Activated T-cell treated with anti-CD3 and anti-CD28 coated beads, Interleukin-2, amount 50 U/mL, for 24 hours (primary cell): ENCODE data around the gene KCTD3.

Experiments used
- DNase-seq: peaks from one replicate; pipeline ENCODE4 v3.0.0-alpha.2; 2020
- H3K27ac Mint-ChIP-seq: 2 replicates; pipeline ENCODE4 v1.8.0; 2020; ENCODE audit warnings: mild to moderate bottlenecking, mixed read lengths
- H3K27me3 Mint-ChIP-seq: 2 replicates; pipeline ENCODE4 v1.8.0; 2020; ENCODE audit warnings: mixed read lengths
- H3K36me3 Mint-ChIP-seq: 2 replicates; pipeline ENCODE4 v1.8.0; 2020; ENCODE audit warnings: low read depth, mixed read lengths
- H3K4me1 Mint-ChIP-seq: 2 replicates; pipeline ENCODE4 v1.8.0; 2020; ENCODE audit warnings: low read depth, mixed read lengths
- H3K4me3 Mint-ChIP-seq: 2 replicates; pipeline ENCODE4 v1.8.0; 2020; ENCODE audit warnings: mild to moderate bottlenecking, moderate library complexity, mixed read lengths
- H3K9me3 Mint-ChIP-seq: 2 replicates; pipeline ENCODE4 v1.8.0; 2020; ENCODE audit warnings: mixed read lengths

The KCTD3 gene

GRCh38 chr1:215606564-215607168 lies 39.6 kb downstream of the KCTD3 start:
- no peak overlapping the region for H3K4me3 Mint-ChIP-seq
- no peaks in the 10 kb centered on the region for H3K9me3 Mint-ChIP-seq
- no peak overlapping the region for H3K27ac Mint-ChIP-seq
- H3K27me3 Mint-ChIP-seq, result no peaks in the 10 kb centered on the region
- H3K4me1 Mint-ChIP-seq, result no peaks in the 10 kb centered on the region
- DNase-seq, result no peak
- peaks cover 3% of the 10 kb centered on the region for H3K36me3 Mint-ChIP-seq

- Mint-ChIP-seq H3K4me1 (no peaks in the 10 kb centered on the region), H3K36me3 (peaks cover 5% of the 10 kb centered on the region), H3K27me3 (no peaks in the 10 kb centered on the region), H3K9me3 (no peaks in the 10 kb centered on the region), H3K4me3 (no peak overlapping the region), H3K27ac (no peak overlapping the region)
- no peak for DNase-seq
Measured at GRCh38 chr1:215607412-215607811, 40.3 kb downstream of the KCTD3 start.

- H3K36me3 Mint-ChIP-seq, result peaks cover 14% of the 10 kb centered on the region
- H3K4me3 Mint-ChIP-seq, result no peak overlapping the region
- H3K9me3 Mint-ChIP-seq, result no peaks in the 10 kb centered on the region
- no peaks in the 10 kb centered on the region for H3K4me1 Mint-ChIP-seq
- H3K27ac Mint-ChIP-seq, result no peak overlapping the region
- no peaks in the 10 kb centered on the region for H3K27me3 Mint-ChIP-seq
- no peak for DNase-seq
Measured at GRCh38 chr1:215608646-215609045, 41.5 kb downstream of the KCTD3 start.

- H3K27ac Mint-ChIP-seq, result no peak overlapping the region
- no peaks in the 10 kb centered on the region for H3K4me1 Mint-ChIP-seq
- no peak for DNase-seq
- no peaks in the 10 kb centered on the region for H3K27me3 Mint-ChIP-seq
- peaks cover 11% of the 10 kb centered on the region for H3K36me3 Mint-ChIP-seq
- no peak overlapping the region for H3K4me3 Mint-ChIP-seq
- H3K9me3 Mint-ChIP-seq, result no peaks in the 10 kb centered on the region
Measured at GRCh38 chr1:215612391-215612790, 45.3 kb downstream of the KCTD3 start.

- H3K9me3 Mint-ChIP-seq, result no peaks in the 10 kb centered on the region
- H3K27me3 Mint-ChIP-seq, result no peaks in the 10 kb centered on the region
- H3K4me1 Mint-ChIP-seq, result no peaks in the 10 kb centered on the region
- DNase-seq, result no peak
- no peak overlapping the region for H3K27ac Mint-ChIP-seq
- H3K4me3 Mint-ChIP-seq, result no peak overlapping the region
- peaks cover 9% of the 10 kb centered on the region for H3K36me3 Mint-ChIP-seq
Measured at GRCh38 chr1:215617979-215618378, 50.9 kb downstream of the KCTD3 start.

GRCh38 chr1:215623162-215623561 lies 56.1 kb downstream of the KCTD3 start:
- Mint-ChIP-seq H3K4me3 (no peak overlapping the region), H3K27me3 (no peaks in the 10 kb centered on the region), H3K9me3 (no peaks in the 10 kb centered on the region), H3K27ac (no peak overlapping the region), H3K4me1 (no peaks in the 10 kb centered on the region), H3K36me3 (peaks cover 3% of the 10 kb centered on the region)
- no peak for DNase-seq

- no peaks in the 10 kb centered on the region for H3K9me3 Mint-ChIP-seq
- no peaks in the 10 kb centered on the region for H3K4me1 Mint-ChIP-seq
- no peaks in the 10 kb centered on the region for H3K36me3 Mint-ChIP-seq
- H3K4me3 Mint-ChIP-seq, result no peak overlapping the region
- DNase-seq, result no peak
- no peaks in the 10 kb centered on the region for H3K27me3 Mint-ChIP-seq
- H3K27ac Mint-ChIP-seq, result no peak overlapping the region
Measured at GRCh38 chr1:215625949-215626348, 58.8 kb downstream of the KCTD3 start.

- Mint-ChIP-seq H3K27ac (no peak overlapping the region), H3K27me3 (no peaks in the 10 kb centered on the region), H3K36me3 (no peaks in the 10 kb centered on the region), H3K4me3 (no peak overlapping the region), H3K9me3 (no peaks in the 10 kb centered on the region), H3K4me1 (no peaks in the 10 kb centered on the region)
- DNase-seq, result no peak
Measured at GRCh38 chr1:215631040-215631439, 63.9 kb downstream of the KCTD3 start.

- H3K36me3 Mint-ChIP-seq, result no peaks in the 10 kb centered on the region
- H3K9me3 Mint-ChIP-seq, result no peaks in the 10 kb centered on the region
- no peak overlapping the region for H3K27ac Mint-ChIP-seq
- no peak for DNase-seq
- no peaks in the 10 kb centered on the region for H3K27me3 Mint-ChIP-seq
- H3K4me3 Mint-ChIP-seq, result no peak overlapping the region
- H3K4me1 Mint-ChIP-seq, result no peaks in the 10 kb centered on the region
Measured at GRCh38 chr1:215631489-215631888, 64.4 kb downstream of the KCTD3 start.

GRCh38 chr1:215635827-215636226 lies 68.7 kb downstream of the KCTD3 start:
- Mint-ChIP-seq H3K27ac (no peak overlapping the region), H3K27me3 (peaks cover 2% of the 10 kb centered on the region), H3K4me3 (no peak overlapping the region), H3K36me3 (no peaks in the 10 kb centered on the region), H3K4me1 (no peaks in the 10 kb centered on the region), H3K9me3 (no peaks in the 10 kb centered on the region)
- DNase-seq, result no peak

- Mint-ChIP-seq H3K27ac (no peak overlapping the region), H3K4me1 (no peaks in the 10 kb centered on the region), H3K9me3 (no peaks in the 10 kb centered on the region), H3K4me3 (no peak overlapping the region), H3K27me3 (peaks cover 2% of the 10 kb centered on the region), H3K36me3 (no peaks in the 10 kb centered on the region)
- no peak for DNase-seq
Measured at GRCh38 chr1:215636258-215636965, 69.3 kb downstream of the KCTD3 start.

- Mint-ChIP-seq H3K4me3 (no peak overlapping the region), H3K9me3 (no peaks in the 10 kb centered on the region), H3K4me1 (no peaks in the 10 kb centered on the region), H3K27me3 (peaks cover 2% of the 10 kb centered on the region), H3K36me3 (no peaks in the 10 kb centered on the region), H3K27ac (no peak overlapping the region)
- no peak for DNase-seq
Measured at GRCh38 chr1:215637041-215637573, 70.0 kb downstream of the KCTD3 start.

GRCh38 chr1:215640429-215641148 lies 73.5 kb downstream of the KCTD3 start:
- no peak overlapping the region for H3K27ac Mint-ChIP-seq
- H3K27me3 Mint-ChIP-seq, result peaks cover 2% of the 10 kb centered on the region
- H3K4me1 Mint-ChIP-seq, result no peaks in the 10 kb centered on the region
- no peak for DNase-seq
- no peaks in the 10 kb centered on the region for H3K36me3 Mint-ChIP-seq
- no peaks in the 10 kb centered on the region for H3K9me3 Mint-ChIP-seq
- H3K4me3 Mint-ChIP-seq, result no peak overlapping the region

- no peak overlapping the region for H3K4me3 Mint-ChIP-seq
- H3K36me3 Mint-ChIP-seq, result no peaks in the 10 kb centered on the region
- DNase-seq, result no peak
- H3K4me1 Mint-ChIP-seq, result no peaks in the 10 kb centered on the region
- H3K27ac Mint-ChIP-seq, result no peak overlapping the region
- no peaks in the 10 kb centered on the region for H3K27me3 Mint-ChIP-seq
- H3K9me3 Mint-ChIP-seq, result no peaks in the 10 kb centered on the region
Measured at GRCh38 chr1:215643592-215644321, 76.7 kb downstream of the KCTD3 start.
